ENCODE results near the gene MZB1. TPM values are rescaled to one million over a fixed set of nuclear protein-coding genes. Genes with fewer than 3 reads are reported as not detected.
"Not testable (repeated sequence)": the region's sequence is repeated elsewhere in the genome, so short reads cannot be mapped to it uniquely, and the experiment has no call there.

MZB1 gene
- polyA plus RNA-seq, 3 donors from 2014 or later = 1.3 to 2.9 (median 2.8) TPM

- Mint-ChIP-seq H3K4me3 (no peak overlapping the region), H3K4me1 (peaks cover 12% of the 10 kb centered on the region in 2 donors), H3K27ac (peak overlapping the region in 1 of 6 donors; percentile 23), H3K27me3 (ENCODE audit: low read depth in 3 of 3) (peaks cover 0 to 5% (median 0%) of the 10 kb centered on the region in 3 donors), H3K9me3 (no peaks in the 10 kb centered on the region), H3K36me3 (peaks cover 5 to 34% (median 20%) of the 10 kb centered on the region in 3 donors)
- no peak for DNase-seq
Measured at GRCh38 chr5:139364466-139364865, 25.2 kb downstream of the MZB1 start.

- H3K36me3 Mint-ChIP-seq = peaks cover 5 to 31% (median 20%) of the 10 kb centered on the region in 3 donors
- DNase-seq = no peak
Measured at GRCh38 chr5:139363937-139364336, 25.8 kb downstream of the MZB1 start.

GRCh38 chr5:139361835-139362429 is 27.8 kb downstream of the MZB1 start:
- Mint-ChIP-seq H3K27me3 (ENCODE audit: low read depth in 3 of 3) (peaks cover 0 to 5% (median 0%) of the 10 kb centered on the region in 3 donors), H3K27ac (peak overlapping the region in 1 of 6 donors; percentile 24), H3K4me1 (peaks cover 27 to 29% of the 10 kb centered on the region in 2 donors), H3K4me3 (no peak overlapping the region), H3K9me3 (no peaks in the 10 kb centered on the region), H3K36me3 (peaks cover 6 to 24% (median 16%) of the 10 kb centered on the region in 3 donors)
- DNase-seq = no peak

More at GRCh38 chr5:139363937-139364336, 25.8 kb downstream of the MZB1 start:
- Mint-ChIP-seq H3K27ac (peak overlapping the region in 2 of 6 donors; percentile 23 to 32), H3K9me3 (no peaks in the 10 kb centered on the region), H3K4me1 (peaks cover 12 to 13% of the 10 kb centered on the region in 2 donors), H3K27me3 (ENCODE audit: low read depth in 3 of 3) (peaks cover 0 to 5% (median 0%) of the 10 kb centered on the region in 3 donors), H3K4me3 (no peak overlapping the region)

GRCh38 chr5:139360384-139360783 is 29.3 kb downstream of the MZB1 start:
- peaks cover 0 to 1% (median 0%) of the 10 kb centered on the region in 3 donors for H3K27me3 Mint-ChIP-seq (ENCODE audit: low read depth in 3 of 3)
- no peak for DNase-seq
- H3K36me3 Mint-ChIP-seq = peaks cover 3 to 14% (median 11%) of the 10 kb centered on the region in 3 donors
- no peak overlapping the region for H3K4me3 Mint-ChIP-seq
- peak overlapping the region in 2 of 6 donors; percentile 25 to 42 for H3K27ac Mint-ChIP-seq
- H3K9me3 Mint-ChIP-seq = no peaks in the 10 kb centered on the region
- H3K4me1 Mint-ChIP-seq = peaks cover 34 to 37% of the 10 kb centered on the region in 2 donors

GRCh38 chr5:139358064-139358463 is 31.6 kb downstream of the MZB1 start:
- Mint-ChIP-seq H3K27ac (peak overlapping the region in 1 of 6 donors; percentile 71), H3K9me3 (no peaks in the 10 kb centered on the region), H3K4me1 (peaks cover 40 to 50% of the 10 kb centered on the region in 2 donors), H3K4me3 (no peak overlapping the region), H3K36me3 (peaks cover 7 to 11% (median 8%) of the 10 kb centered on the region in 3 donors), H3K27me3 (ENCODE audit: low read depth in 3 of 3) (peaks cover 0 to 1% (median 0%) of the 10 kb centered on the region in 3 donors)
- no peak for DNase-seq

GRCh38 chr5:139355900-139356299 is 33.8 kb downstream of the MZB1 start:
- not testable (repeated sequence) for H3K27ac Mint-ChIP-seq; H3K4me3 Mint-ChIP-seq; H3K27me3 Mint-ChIP-seq (ENCODE audit: low read depth in 3 of 3); DNase-seq; H3K9me3 Mint-ChIP-seq
- Mint-ChIP-seq H3K36me3 (peaks cover 7 to 11% (median 8%) of the 10 kb centered on the region in 3 donors), H3K4me1 (peaks cover 45 to 64% of the 10 kb centered on the region in 2 donors)

- DNase-seq = no peak
- H3K27me3 Mint-ChIP-seq (ENCODE audit: low read depth in 3 of 3) = peaks cover 0 to 1% (median 0%) of the 10 kb centered on the region in 3 donors
- H3K4me1 Mint-ChIP-seq = peaks cover 47 to 66% of the 10 kb centered on the region in 2 donors
- H3K36me3 Mint-ChIP-seq = peaks cover 7 to 11% (median 8%) of the 10 kb centered on the region in 3 donors
- H3K4me3 Mint-ChIP-seq = no peak overlapping the region
- H3K9me3 Mint-ChIP-seq = no peaks in the 10 kb centered on the region
- H3K27ac Mint-ChIP-seq = no peak overlapping the region
Measured at GRCh38 chr5:139354186-139354585, 35.5 kb downstream of the MZB1 start.

GRCh38 chr5:139347863-139348262 is 41.9 kb downstream of the MZB1 start:
- peaks cover 55 to 79% of the 10 kb centered on the region in 2 donors for H3K4me1 Mint-ChIP-seq
- DNase-seq; H3K4me3 Mint-ChIP-seq; H3K27me3 Mint-ChIP-seq (ENCODE audit: low read depth in 3 of 3); H3K9me3 Mint-ChIP-seq; H3K36me3 Mint-ChIP-seq; H3K27ac Mint-ChIP-seq: not testable (repeated sequence)

GRCh38 chr5:139345442-139345841 is 44.3 kb downstream of the MZB1 start:
- H3K4me1 Mint-ChIP-seq = peaks cover 67 to 77% of the 10 kb centered on the region in 2 donors
- DNase-seq, H3K36me3 Mint-ChIP-seq, H3K9me3 Mint-ChIP-seq: not testable (repeated sequence)
- H3K4me3 Mint-ChIP-seq = peak overlapping the region in 2 of 5 donors; percentile 15 to 32
- H3K27me3 Mint-ChIP-seq (ENCODE audit: low read depth in 3 of 3) = peaks cover 8 to 22% (median 12%) of the 10 kb centered on the region in 3 donors
- H3K27ac Mint-ChIP-seq = peak overlapping the region in 2 of 6 donors; percentile 19 to 31

GRCh38 chr5:139344177-139344576 is 45.5 kb downstream of the MZB1 start:
- Mint-ChIP-seq H3K36me3 (peaks cover 0 to 3% (median 0%) of the 10 kb centered on the region in 3 donors), H3K27me3 (ENCODE audit: low read depth in 3 of 3) (peaks cover 8 to 22% (median 12%) of the 10 kb centered on the region in 3 donors), H3K4me3 (peak overlapping the region; percentile 3 to 73 (median 45)), H3K4me1 (peaks cover 59 to 72% of the 10 kb centered on the region in 2 donors), H3K27ac (peak overlapping the region in 5 of 6 donors; percentile 15 to 77 (median 40)), H3K9me3 (no peaks in the 10 kb centered on the region)
- no peak for DNase-seq

- Mint-ChIP-seq H3K4me3 (peak overlapping the region; percentile 95 to 99 (median 96)), H3K27ac (peak overlapping the region; percentile 96 to 99 (median 98)), H3K27me3 (ENCODE audit: low read depth in 3 of 3) (peaks cover 8 to 22% (median 12%) of the 10 kb centered on the region in 3 donors), H3K36me3 (peaks cover 0 to 3% (median 0%) of the 10 kb centered on the region in 3 donors), H3K4me1 (peaks cover 56 to 65% of the 10 kb centered on the region in 2 donors), H3K9me3 (no peaks in the 10 kb centered on the region)
- DNase-seq = no peak
Measured at GRCh38 chr5:139343476-139343875, 46.2 kb downstream of the MZB1 start.

- H3K36me3 Mint-ChIP-seq = peaks cover 0 to 3% (median 0%) of the 10 kb centered on the region in 3 donors
- no peaks in the 10 kb centered on the region for H3K9me3 Mint-ChIP-seq
- peak overlapping the region; percentile 95 to 99 (median 96) for H3K4me3 Mint-ChIP-seq
- DNase-seq = peak in 2 of 3 donors; percentile 82 to 85
- H3K27ac Mint-ChIP-seq = peak overlapping the region; percentile 96 to 99 (median 98)
- peaks cover 54 to 59% of the 10 kb centered on the region in 2 donors for H3K4me1 Mint-ChIP-seq
- peaks cover 7 to 22% (median 12%) of the 10 kb centered on the region in 3 donors for H3K27me3 Mint-ChIP-seq (ENCODE audit: low read depth in 3 of 3)
Measured at GRCh38 chr5:139342423-139342723, 47.3 kb downstream of the MZB1 start.

- Mint-ChIP-seq H3K9me3 (no peaks in the 10 kb centered on the region), H3K27ac (peak within 1 kb of the TSS; percentile 96 to 99 (median 98)), H3K4me1 (peaks cover 53 to 54% of the 10 kb centered on the region in 2 donors), H3K36me3 (peaks cover 0 to 3% (median 0%) of the 10 kb centered on the region in 3 donors), H3K27me3 (ENCODE audit: low read depth in 3 of 3) (peaks cover 6 to 22% (median 12%) of the 10 kb centered on the region in 3 donors), H3K4me3 (peak within 1 kb of the TSS; percentile 95 to 99 (median 96))
- peak; percentile 97 for DNase-seq
Measured at GRCh38 chr5:139341689-139342422, 47.9 kb downstream of the MZB1 start, which contains the start of gene PAIP2. Gene PAIP2, plus strand, starts transcription at chr5:139341854. Its CDS starts 21,931 bp downstream, at chr5:139363785.
